RPMI8226 (cell line): ENCODE measurements around the gene RTP3.
"Not testable (repeated sequence)": the region's sequence is repeated elsewhere in the genome, so short reads cannot be mapped to it uniquely, and the experiment has no call there.

Experiments used
- DNase-seq: peaks from one replicate; pipeline ENCODE4 v3.0.0-alpha.2; 2015

The RTP3 gene

GRCh38 chr3:46520531-46520930 is 22.8 kb downstream of the RTP3 start:
- DNase-seq: no peak

DNA sequence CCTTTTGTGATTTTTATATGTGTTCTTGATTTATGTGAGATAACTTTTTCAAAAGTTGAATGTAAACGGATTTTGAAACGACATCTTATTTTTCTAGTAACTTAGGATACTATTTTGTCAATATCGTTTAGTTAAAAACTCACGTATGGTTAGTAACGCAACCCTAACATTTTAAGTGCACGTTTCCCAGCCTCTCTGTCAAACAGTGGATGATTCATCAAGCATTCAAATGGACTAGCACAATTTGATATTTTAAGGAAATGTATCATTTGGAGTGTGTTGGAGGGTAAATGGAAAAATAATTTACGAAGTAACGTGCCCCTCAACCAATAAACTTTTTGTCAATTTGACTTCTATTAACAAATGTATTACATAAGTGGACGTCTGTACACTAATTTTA is 23.3 kb downstream of the RTP3 start:
- no peak for DNase-seq

- not testable (repeated sequence) for DNase-seq
Observed at GRCh38 chr3:46522201-46522600, 24.4 kb downstream of the RTP3 start.

GRCh38 chr3:46523556-46523955 is 25.8 kb downstream of the RTP3 start:
- DNase-seq: no peak

DNA sequence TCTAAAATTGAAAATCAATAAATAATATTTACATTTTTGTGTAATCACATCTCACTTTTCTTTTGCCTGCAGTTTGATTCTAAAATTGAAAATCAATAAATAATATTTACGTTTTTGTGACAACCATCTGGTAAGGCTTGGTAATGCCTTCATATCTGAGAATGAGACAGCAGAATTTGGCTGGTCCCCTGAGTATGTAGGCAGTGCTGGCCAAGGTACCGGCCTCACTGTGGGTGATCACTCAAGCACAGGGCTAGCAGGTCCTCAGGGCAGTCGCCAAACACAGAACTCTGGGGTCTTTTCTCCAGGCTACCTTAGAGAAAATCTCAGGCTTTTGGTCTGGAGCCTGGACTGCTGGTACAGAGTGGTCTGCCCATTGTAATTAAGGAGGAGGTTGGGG is 26.2 kb downstream of the RTP3 start:
- DNase-seq: no peak

- no peak for DNase-seq
Observed at GRCh38 chr3:46524832-46525231, 27.1 kb downstream of the RTP3 start.

- no peak for DNase-seq
Observed at GRCh38 chr3:46527239-46527638, 29.5 kb downstream of the RTP3 start.

DNA sequence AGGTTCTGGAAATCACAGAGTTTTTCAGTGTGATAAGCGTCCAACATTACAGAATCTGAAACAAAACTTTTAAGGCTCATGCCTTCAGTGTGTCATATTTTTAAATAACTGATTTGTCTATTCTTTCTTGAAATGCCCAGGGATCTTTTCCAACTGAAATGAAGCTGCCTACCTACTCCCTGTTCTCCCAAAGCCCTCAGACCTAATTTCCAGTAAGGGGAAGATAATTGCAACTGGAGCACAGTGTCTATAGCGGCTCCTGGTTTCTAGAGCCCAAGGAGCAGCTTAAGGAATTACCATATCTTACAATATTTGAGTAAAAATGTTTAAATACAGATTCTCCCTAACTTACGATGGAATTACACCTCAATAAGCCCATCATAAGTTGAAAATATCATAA is 35.3 kb downstream of the RTP3 start:
- DNase-seq: no peak

DNA sequence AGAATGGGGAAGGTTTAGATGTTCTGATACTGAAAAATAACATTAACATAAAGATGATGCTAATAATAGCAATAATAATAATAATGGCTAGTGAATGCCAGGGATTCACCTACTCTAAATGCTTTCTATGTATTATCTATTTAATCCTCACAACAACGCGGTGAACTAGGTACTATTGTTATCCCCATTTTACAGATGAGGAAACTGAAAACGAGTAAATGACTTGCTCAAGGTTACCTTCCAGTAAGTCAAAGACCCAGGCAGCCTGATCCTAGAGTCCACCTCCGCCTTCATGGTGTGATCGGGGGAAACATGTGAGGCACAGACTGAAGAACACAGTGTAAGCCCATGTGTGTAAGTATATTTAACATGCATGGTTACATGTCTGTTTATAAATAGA is 38.0 kb downstream of the RTP3 start:
- no peak for DNase-seq

DNA sequence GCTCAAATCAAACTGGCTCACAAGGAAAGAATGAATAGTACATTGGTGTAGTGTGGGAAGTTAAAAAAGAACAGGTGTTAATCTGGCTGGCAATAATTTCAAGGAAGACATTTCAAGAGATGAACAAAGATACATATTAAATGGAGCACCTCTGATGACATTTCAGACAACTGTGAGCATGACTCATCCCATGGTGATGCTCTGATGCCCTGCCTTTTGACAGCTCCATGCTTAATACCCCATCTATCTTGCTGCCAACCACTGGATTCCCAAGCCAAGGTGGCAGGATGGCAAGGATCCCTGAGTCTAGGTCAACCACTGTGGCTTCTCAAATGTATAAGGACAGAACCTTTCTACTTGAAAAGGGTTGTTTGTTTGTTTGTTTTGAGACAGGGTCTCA is 39.0 kb downstream of the RTP3 start:
- no peak for DNase-seq

- peak; percentile 57 for DNase-seq
Observed at GRCh38 chr3:46537316-46537715, 39.5 kb downstream of the RTP3 start.

GRCh38 chr3:46537779-46538178 is 40.0 kb downstream of the RTP3 start:
- DNase-seq: peak; percentile 48

GRCh38 chr3:46538425-46538802 is 40.6 kb downstream of the RTP3 start:
- peak; percentile 15 for DNase-seq

- DNase-seq: peak; percentile 96
Observed at GRCh38 chr3:46538803-46539442, 41.1 kb downstream of the RTP3 start.

- peak; percentile 46 for DNase-seq
Observed at GRCh38 chr3:46539443-46540005, 41.7 kb downstream of the RTP3 start.

- no peak for DNase-seq
Observed at GRCh38 chr3:46540550-46540949, 42.8 kb downstream of the RTP3 start.

DNA sequence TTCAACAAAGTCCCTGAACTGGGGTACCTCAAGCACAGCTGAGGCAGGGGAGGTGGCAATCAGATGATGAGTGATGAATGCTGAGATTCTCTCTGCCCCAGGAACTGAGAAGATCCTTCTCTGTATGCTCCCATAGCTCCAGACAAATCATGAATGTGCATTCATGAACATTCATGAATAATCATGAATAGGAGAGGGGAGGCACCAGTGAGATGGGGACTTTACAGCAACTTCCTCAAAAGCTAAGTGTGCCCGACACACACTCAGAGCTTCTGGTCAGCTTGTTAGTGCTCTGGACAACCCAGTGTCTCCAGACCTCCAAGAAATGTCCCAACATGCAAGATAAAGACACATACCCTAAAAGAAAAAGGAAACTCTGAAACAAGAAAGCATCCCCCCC is 44.1 kb downstream of the RTP3 start:
- peak; percentile 45 for DNase-seq

DNA sequence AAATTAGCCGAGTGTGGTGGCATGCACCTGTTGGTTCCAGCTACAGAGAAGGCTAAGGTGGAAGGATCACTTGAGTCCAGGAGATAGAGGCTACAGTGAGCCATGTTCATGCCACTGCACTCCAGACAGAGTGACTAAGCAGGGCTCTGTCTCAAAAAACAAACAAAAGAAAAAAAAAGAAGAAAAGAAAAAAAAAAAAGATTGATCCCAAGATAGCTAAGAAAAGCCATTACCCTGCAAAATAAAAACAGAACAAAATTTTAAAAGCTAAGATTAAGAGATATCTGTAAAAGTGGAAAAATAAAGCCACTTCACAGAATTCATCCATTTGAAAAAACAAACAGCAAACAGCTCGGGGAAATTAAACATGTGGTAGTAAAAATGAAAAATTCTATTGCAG is 44.6 kb downstream of the RTP3 start:
- DNase-seq: peak; percentile 38

DNA sequence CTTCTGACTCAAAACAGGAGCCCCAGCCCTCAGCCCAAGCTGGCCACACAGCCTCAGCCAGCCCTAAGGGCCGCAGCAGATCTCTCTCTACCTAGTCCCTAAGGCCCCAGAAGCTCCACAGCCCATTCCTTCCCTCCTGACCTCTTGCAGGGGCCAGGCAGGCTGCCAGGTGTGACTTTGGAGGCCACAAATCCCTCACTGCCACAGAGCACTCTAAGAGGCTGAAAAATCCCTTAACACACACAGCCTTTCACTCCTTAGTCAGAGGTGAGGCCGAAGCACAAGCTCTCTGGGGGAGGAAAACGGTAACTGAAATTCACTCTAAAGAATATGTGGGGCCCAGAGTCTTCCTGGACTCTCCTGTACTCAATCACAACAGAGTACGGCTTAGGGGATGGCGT is 45.0 kb downstream of the RTP3 start:
- DNase-seq: peak; percentile 56

DNA sequence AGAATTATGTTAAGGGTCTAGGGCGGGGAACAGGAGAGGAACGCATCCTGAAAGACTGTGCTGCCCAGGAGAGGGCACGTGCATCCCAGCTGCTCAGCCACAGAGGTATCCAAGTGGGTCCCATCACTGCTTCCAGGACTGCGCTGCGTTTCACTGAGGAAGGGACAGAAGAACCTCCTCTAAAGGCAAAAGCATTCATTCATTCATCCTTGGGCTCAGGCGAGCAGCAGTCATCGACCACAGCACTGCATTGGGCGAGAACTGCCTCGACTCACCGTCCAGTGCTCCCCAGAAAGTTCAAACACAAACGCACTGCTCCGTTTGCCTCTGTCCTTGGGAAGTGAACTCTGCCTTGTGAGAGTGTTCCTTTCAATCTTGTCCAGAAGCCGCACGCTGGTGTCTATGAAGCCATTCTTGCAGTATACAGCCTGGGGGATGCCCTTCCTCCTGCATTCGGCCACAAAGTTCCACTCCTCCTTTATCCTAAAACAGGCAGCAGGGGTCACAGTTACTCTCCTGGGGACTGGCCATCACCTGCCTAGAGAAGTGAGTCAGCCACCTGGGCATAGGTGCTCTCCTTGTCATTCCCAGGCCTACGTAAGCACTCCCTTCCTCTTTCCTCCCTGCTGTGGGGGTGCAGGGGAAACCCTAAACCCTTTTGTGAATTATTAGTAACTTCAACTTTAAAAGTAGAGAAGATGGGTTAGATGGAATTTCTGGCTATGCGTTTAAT is 47.2 kb downstream of the RTP3 start:
- DNase-seq: no peak

- peak; percentile 60 for DNase-seq
Observed at GRCh38 chr3:46545818-46546630, 48.2 kb downstream of the RTP3 start.

DNA sequence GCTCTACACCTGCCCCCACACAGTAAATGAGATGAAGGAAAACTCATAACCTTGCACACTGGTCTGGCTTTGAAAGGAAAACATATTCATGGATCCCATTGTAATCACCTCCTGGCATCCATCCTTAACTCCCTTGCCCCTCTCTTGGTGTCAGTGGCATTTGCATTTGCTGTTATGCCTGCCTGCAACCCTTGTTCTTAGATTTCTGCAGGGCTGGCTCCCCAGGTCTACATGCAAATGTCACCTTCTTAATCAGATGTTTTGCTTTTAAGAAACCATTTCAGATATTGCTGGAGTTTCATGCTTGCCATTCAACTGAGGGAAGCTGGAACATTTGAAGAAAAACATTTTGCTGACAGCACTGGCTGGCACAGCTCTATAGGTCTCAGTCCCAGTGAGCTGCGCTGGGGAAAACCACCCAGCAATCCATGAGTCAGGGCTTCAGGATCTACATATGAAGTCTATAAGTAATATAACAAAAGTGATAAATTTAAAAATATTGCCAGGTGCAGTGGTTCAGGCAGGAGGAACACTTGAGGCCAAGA is 49.2 kb downstream of the RTP3 start:
- DNase-seq: peak; percentile 87

DNA sequence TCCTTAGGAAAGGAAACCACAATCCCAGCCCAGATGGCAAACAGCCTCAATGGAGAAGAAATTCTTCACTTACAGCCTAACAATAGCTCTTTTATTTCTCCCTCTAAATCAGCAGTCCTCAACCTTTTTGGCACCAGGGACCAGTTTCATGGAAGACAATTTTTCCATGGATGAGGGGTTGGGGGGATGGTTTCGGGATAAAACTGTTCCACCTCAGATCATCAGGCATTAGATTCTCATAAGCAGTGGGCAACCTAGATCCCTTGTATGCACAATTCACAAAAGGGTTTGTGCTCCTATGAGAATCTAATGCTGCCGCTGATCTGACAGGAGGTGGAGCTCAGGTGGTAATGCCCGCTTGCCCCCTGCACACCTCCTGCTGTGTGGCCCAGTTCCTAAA is 50.8 kb downstream of the RTP3 start:
- not testable (repeated sequence) for DNase-seq
